Endothelial cell of umbilical vein (primary cell): ENCODE results near the gene TPRKB.
"Not testable (repeated sequence)": the region's sequence is repeated elsewhere in the genome, so short reads cannot be mapped to it uniquely, and the experiment has no call there.

Experiments used
- EZH2 ChIP-seq: IDR thresholded peaks from 2 replicates; pipeline ENCODE4 v1.6.1; 2012; ENCODE audit warnings: borderline replicate concordance, low read depth, mild to moderate bottlenecking, moderate library complexity, low read length, inconsistent platforms; ENCODE audit not compliant: severe bottlenecking
- POLR2A ChIP-seq: IDR thresholded peaks from 2 replicates; pipeline ENCODE4 v1.6.1; 2012; ENCODE audit warnings: low read depth, mild to moderate bottlenecking, control low read depth, low read length
- TF ChIP-seq, protein P1 (sequence below), 2 donors: IDR thresholded peaks; 1 replicate in 1 of 2; 2 replicates in 1 of 2; pipeline ENCODE4 v1.5.1; 2011; ENCODE audit warnings: low read length in 2 of 2, mild to moderate bottlenecking in 2 of 2, moderate library complexity in 2 of 2, control low read depth in 1 of 2, inconsistent platforms in 1 of 2, low read depth in 1 of 2; ENCODE audit not compliant: insufficient read depth in 1 of 2; ENCODE audit errors: extremely low read depth in 1 of 2

DNA sequence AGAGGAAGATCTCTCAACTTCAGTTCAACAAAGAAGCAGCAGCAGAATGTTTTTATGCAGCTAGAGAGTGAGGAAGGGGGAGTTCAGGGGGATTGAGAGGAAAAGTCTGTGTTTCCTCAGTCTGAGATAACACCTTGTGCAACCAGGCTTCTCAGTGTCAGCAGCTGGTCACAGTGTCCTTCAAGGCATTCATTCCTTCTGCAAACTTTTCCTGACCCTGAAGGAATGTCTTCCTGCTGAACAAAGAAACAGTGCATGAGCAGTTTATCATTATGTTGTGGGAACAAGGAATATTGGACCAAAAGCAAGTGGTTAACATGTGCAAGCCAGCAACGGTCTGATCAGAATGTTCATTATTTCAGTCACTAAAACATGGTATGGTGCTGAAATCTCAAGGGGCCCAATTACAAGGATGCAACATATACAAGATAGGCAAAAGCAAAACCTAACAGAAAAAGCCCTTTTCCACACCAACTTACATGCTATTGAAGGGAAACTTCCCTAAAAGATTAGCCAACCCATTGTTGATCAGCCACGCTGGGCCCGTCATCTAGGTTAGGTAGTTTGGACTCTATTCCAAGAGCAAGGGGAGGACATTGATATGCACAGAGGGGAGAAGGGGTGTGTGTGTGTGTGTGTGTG lies 34.2 kb downstream of the TPRKB start:
- not testable (repeated sequence) for TF ChIP-seq EZH2, POLR2A
- TF ChIP-seq, protein P1, sequence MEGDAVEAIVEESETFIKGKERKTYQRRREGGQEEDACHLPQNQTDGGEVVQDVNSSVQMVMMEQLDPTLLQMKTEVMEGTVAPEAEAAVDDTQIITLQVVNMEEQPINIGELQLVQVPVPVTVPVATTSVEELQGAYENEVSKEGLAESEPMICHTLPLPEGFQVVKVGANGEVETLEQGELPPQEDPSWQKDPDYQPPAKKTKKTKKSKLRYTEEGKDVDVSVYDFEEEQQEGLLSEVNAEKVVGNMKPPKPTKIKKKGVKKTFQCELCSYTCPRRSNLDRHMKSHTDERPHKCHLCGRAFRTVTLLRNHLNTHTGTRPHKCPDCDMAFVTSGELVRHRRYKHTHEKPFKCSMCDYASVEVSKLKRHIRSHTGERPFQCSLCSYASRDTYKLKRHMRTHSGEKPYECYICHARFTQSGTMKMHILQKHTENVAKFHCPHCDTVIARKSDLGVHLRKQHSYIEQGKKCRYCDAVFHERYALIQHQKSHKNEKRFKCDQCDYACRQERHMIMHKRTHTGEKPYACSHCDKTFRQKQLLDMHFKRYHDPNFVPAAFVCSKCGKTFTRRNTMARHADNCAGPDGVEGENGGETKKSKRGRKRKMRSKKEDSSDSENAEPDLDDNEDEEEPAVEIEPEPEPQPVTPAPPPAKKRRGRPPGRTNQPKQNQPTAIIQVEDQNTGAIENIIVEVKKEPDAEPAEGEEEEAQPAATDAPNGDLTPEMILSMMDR (IDR thresholded peaks at IDR 0.05; ENCODE audit: extremely low read depth in 1 of 2, insufficient read depth in 1 of 2, low read depth in 1 of 2, low read length in 2 of 2): not testable (repeated sequence)
